Ishikawa (cell line): ENCODE results near the gene PARVB.

ENCODE experiments used
- CEBPB ChIP-seq: IDR thresholded peaks from 2 replicates; pipeline ENCODE4 v1.6.1; 2012
- CREB1 ChIP-seq: IDR thresholded peaks from 2 replicates; pipeline ENCODE4 v1.6.1; 2012; ENCODE audit warnings: low read depth
- EGR1 ChIP-seq: IDR thresholded peaks from 2 replicates; pipeline ENCODE4 v1.6.1; 2012
- EP300 ChIP-seq: IDR thresholded peaks from 2 replicates; pipeline ENCODE4 v1.6.1; 2012; ENCODE audit warnings: borderline replicate concordance
- FOXM1 ChIP-seq: IDR thresholded peaks from 2 replicates; pipeline ENCODE4 v1.6.1; 2012; ENCODE audit warnings: low read depth, borderline replicate concordance
- MAX ChIP-seq: IDR thresholded peaks from 2 replicates; pipeline ENCODE4 v1.6.1; 2012
- NFIC ChIP-seq: IDR thresholded peaks from 2 replicates; pipeline ENCODE4 v1.6.1; 2012
- RAD21 ChIP-seq: IDR thresholded peaks from 2 replicates; pipeline ENCODE4 v1.6.1; 2012; ENCODE audit warnings: low read depth
- REST ChIP-seq: IDR thresholded peaks from 2 replicates; pipeline ENCODE4 v1.6.1; 2012; ENCODE audit warnings: low read depth, mild to moderate bottlenecking
- TAF1 ChIP-seq: IDR thresholded peaks from 2 replicates; pipeline ENCODE4 v1.6.1; 2012; ENCODE audit warnings: low read depth, mild to moderate bottlenecking
- TCF12 ChIP-seq: IDR thresholded peaks from 2 replicates; pipeline ENCODE4 v1.6.1; 2012; ENCODE audit warnings: low read depth
- TEAD4 ChIP-seq: IDR thresholded peaks from 2 replicates; pipeline ENCODE4 v1.6.1; 2012
- USF1 ChIP-seq: IDR thresholded peaks from 2 replicates; pipeline ENCODE4 v1.6.1; 2012
- YY1 ChIP-seq: IDR thresholded peaks from 2 replicates; pipeline ENCODE4 v1.6.1; 2012; ENCODE audit warnings: low read depth
- ZBTB7A ChIP-seq: IDR thresholded peaks from 2 replicates; pipeline ENCODE4 v1.6.1; 2012; ENCODE audit warnings: low read depth

Gene PARVB

GRCh38 chr22:43999378-43999777 lies 24.7 kb upstream of the PARVB start:
- TF ChIP-seq TCF12 (no peak), YY1 (no peak), NFIC (no peak), RAD21 (no peak), CREB1 (no peak), USF1 (no peak), CEBPB (no peak), TAF1 (no peak), TEAD4 (no peak), EGR1 (no peak), ZBTB7A (no peak), EP300 (no peak), FOXM1 (no peak), REST (no peak)

- TF ChIP-seq MAX (no peak), RAD21 (no peak), YY1 (no peak), ZBTB7A (no peak), TCF12 (no peak), USF1 (no peak)
Observed at GRCh38 chr22:44000123-44000522, 24.0 kb upstream of the PARVB start.

GRCh38 chr22:44001521-44001920 lies 22.6 kb upstream of the PARVB start:
- no peak for TF ChIP-seq FOXM1
- no peak for TF ChIP-seq YY1
- no peak for TF ChIP-seq TEAD4
- TF ChIP-seq REST: no peak
- no peak for TF ChIP-seq EGR1
- TF ChIP-seq NFIC: no peak

- TF ChIP-seq USF1 (no peak), YY1 (no peak), TCF12 (no peak), FOXM1 (no peak), NFIC (no peak), TAF1 (no peak), CREB1 (no peak), REST (no peak), MAX (no peak)
Observed at GRCh38 chr22:44002324-44002723, 21.8 kb upstream of the PARVB start.

- TF ChIP-seq MAX (no peak), REST (no peak), RAD21 (no peak), EP300 (no peak), EGR1 (no peak), CREB1 (no peak), NFIC (no peak), YY1 (no peak), USF1 (no peak), CEBPB (no peak)
Observed at GRCh38 chr22:44002997-44003396, 21.1 kb upstream of the PARVB start.
